Activated T-helper 1 cell treated with anti-CD3 and anti-CD28 coated beads, Interleukin-2, amount 50 U/mL, for 16 hours (primary cell): Measurements from ENCODE around the gene KCND3.

Experiments
- DNase-seq, 2 donors: peaks; one replicate each; pipeline ENCODE4 v3.0.0-alpha.2; 2020; ENCODE audit warnings: low read depth in 1 of 2, low spot score in 1 of 2

Gene KCND3

GRCh38 chr1:111988743-111989453, 570 bp downstream of the KCND3 start:
- DNase-seq = no peak

GRCh38 chr1:111988377-111988742, 1.1 kb downstream of the KCND3 start:
- DNase-seq = no peak

- DNase-seq = no peak
These were observed 2.0 kb downstream of the KCND3 start for GRCh38 chr1:111987502-111987901.

GRCh38 chr1:111983500-111983899, 6.0 kb downstream of the KCND3 start:
- no peak for DNase-seq

GRCh38 chr1:111982428-111982827, 7.0 kb downstream of the KCND3 start:
- no peak for DNase-seq

- no peak for DNase-seq
These were observed 7.6 kb downstream of the KCND3 start for GRCh38 chr1:111981871-111982270.

GRCh38 chr1:111981090-111981489, 8.4 kb downstream of the KCND3 start:
- DNase-seq = no peak

GRCh38 chr1:111980686-111981085, 8.8 kb downstream of the KCND3 start:
- no peak for DNase-seq

GRCh38 chr1:111978695-111979094, 10.8 kb downstream of the KCND3 start:
- no peak for DNase-seq

GRCh38 chr1:111977378-111977777, 12.1 kb downstream of the KCND3 start:
- no peak for DNase-seq

- DNase-seq = no peak
These were observed 12.6 kb downstream of the KCND3 start for GRCh38 chr1:111976842-111977241.

GRCh38 chr1:111976332-111976731, 13.1 kb downstream of the KCND3 start:
- no peak for DNase-seq

GRCh38 chr1:111973150-111973790, 16.2 kb downstream of the KCND3 start:
- no peak for DNase-seq

- no peak for DNase-seq
These were observed 18.1 kb downstream of the KCND3 start for GRCh38 chr1:111971396-111971795.

- no peak for DNase-seq
These were observed 21.0 kb downstream of the KCND3 start for GRCh38 chr1:111968511-111968910.

GRCh38 chr1:111967886-111968285, 21.6 kb downstream of the KCND3 start:
- DNase-seq = no peak

GRCh38 chr1:111967067-111967690, 22.3 kb downstream of the KCND3 start:
- no peak for DNase-seq

- no peak for DNase-seq
These were observed 23.6 kb downstream of the KCND3 start for GRCh38 chr1:111965781-111966443.

GRCh38 chr1:111963985-111964738, 25.3 kb downstream of the KCND3 start:
- no peak for DNase-seq

GRCh38 chr1:111961773-111962565, 27.5 kb downstream of the KCND3 start:
- no peak for DNase-seq
